HG03378 (cell line): Measurements from ENCODE around the gene CKLF.
"Not testable (repeated sequence)": the region's sequence is repeated elsewhere in the genome, so short reads cannot be mapped to it uniquely, and the experiment has no call there.

Experiments used
- ATAC-seq: cut with Tn5 transposase; IDR thresholded peaks from one replicate; pipeline ENCODE4 v1.9.1; 2021; ENCODE audit warnings: mild to moderate bottlenecking, moderate library complexity; ENCODE audit not compliant: unreplicated experiment

CKLF gene

GRCh38 chr16:66566051-66566901 is 13.9 kb downstream of the CKLF start, which contains the start of gene CMTM1:
Gene CMTM1 (plus strand): TSS chr16:66566439. CDS start chr16:66566514, 75 bp downstream.
- ATAC-seq: no peak

- not testable (repeated sequence) for ATAC-seq
Observed at GRCh38 chr16:66567270-66567669, 14.9 kb downstream of the CKLF start.

- ATAC-seq: no peak
Observed at GRCh38 chr16:66568355-66568754, 16.0 kb downstream of the CKLF start.

- ATAC-seq: no peak
Observed at GRCh38 chr16:66569131-66569530, 16.8 kb downstream of the CKLF start.

- no peak for ATAC-seq
Observed at GRCh38 chr16:66569827-66570405, 17.5 kb downstream of the CKLF start.

- ATAC-seq: no peak
Observed at GRCh38 chr16:66572356-66572755, 20.0 kb downstream of the CKLF start.

- ATAC-seq: no peak
Observed at GRCh38 chr16:66574081-66574480, 21.7 kb downstream of the CKLF start.

GRCh38 chr16:66574531-66574930 is 22.2 kb downstream of the CKLF start:
- no peak for ATAC-seq

- no peak for ATAC-seq
Observed at GRCh38 chr16:66575060-66575459, 22.7 kb downstream of the CKLF start.

- no peak for ATAC-seq
Observed at GRCh38 chr16:66576296-66576695, 23.9 kb downstream of the CKLF start.

- no peak for ATAC-seq
Observed at GRCh38 chr16:66578651-66579531, 26.5 kb downstream of the CKLF start, which contains the start of gene CMTM2. Gene CMTM2 (plus strand): TSS chr16:66579463. CDS start chr16:66579608, 145 bp downstream.

- no peak for ATAC-seq
Observed at GRCh38 chr16:66580605-66581209, 28.3 kb downstream of the CKLF start.

- ATAC-seq: no peak
Observed at GRCh38 chr16:66581246-66581952, 29.0 kb downstream of the CKLF start.

GRCh38 chr16:66585481-66586239 is 33.3 kb downstream of the CKLF start:
- no peak for ATAC-seq

GRCh38 chr16:66587881-66588600 is 35.7 kb downstream of the CKLF start:
- no peak for ATAC-seq

- peak; percentile 84 for ATAC-seq
Observed at GRCh38 chr16:66588981-66589713, 36.8 kb downstream of the CKLF start.

- ATAC-seq: no peak
Observed at GRCh38 chr16:66590322-66590721, 37.9 kb downstream of the CKLF start.

GRCh38 chr16:66591018-66591417 is 38.6 kb downstream of the CKLF start:
- no peak for ATAC-seq
